ENCODE data around the gene ZNF865.

Gene ZNF865

DNA sequence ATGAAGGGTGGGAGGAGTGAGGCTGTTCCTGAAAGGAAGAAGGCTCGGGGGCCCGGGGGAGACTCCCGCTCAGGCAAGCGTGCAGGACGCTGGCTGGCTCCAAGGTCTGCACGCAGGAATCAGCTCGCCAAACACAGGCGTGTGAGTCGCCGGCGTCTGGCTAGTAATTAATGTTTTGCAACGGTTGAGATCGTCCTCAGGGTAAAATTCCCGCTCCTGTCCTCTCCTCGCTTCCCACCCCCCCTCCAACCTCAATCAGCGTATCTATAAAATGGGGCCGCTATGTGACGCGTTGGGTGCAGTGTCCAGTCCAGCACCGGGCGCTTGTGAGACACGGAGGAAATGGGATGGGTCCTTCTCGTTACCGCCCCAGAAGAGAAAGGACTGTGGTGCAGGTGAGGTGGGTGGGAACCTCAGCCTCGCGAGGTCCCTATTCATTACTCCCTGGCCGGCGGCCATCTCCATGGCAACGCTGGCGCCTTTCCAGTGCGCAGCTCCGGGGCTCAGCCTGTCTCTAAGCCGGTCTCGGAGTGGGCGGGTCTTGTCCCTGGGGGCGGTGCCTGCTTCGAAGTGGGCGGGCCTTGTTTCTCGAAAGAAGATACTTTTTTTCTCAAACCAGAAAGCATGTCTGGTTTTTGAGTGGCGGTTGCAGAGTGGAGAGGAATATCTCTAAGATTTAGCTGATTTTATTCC, 18.3 kb upstream of the ZNF865 start:
- POLR2A ChIA-PET = no interaction called here
- Histone ChIP-seq H3K27ac (ENCODE audit: insufficient read depth in 1 of 2, low read depth in 1 of 2, low read length in 2 of 2, poor library complexity in 1 of 2, severe bottlenecking in 2 of 2) (no peak overlapping the region), H3K9me3 (ENCODE audit: control extremely low read depth in 1 of 5, control insufficient read depth in 4 of 5, insufficient read depth in 2 of 5, low read depth in 1 of 5, low read length in 4 of 5) (no peaks in the 10 kb centered on the region), H3K4me1 (ENCODE audit: control extremely low read depth in 1 of 4, control insufficient read depth in 4 of 4, insufficient read depth in 4 of 4, low read length in 3 of 4) (peaks cover 0 to 26% (median 20%) of the 10 kb centered on the region in 4 experiments), H3K27me3 (replicated peaks in 2 of 5; ENCODE audit: control insufficient read depth in 4 of 5, insufficient read depth in 5 of 5, low read length in 4 of 5) (no peaks in the 10 kb centered on the region), H3K4me3 (ENCODE audit: control insufficient read depth in 1 of 7, extremely low read depth in 1 of 7, insufficient read depth in 4 of 7, low read depth in 2 of 7, low read length in 6 of 7) (peak overlapping the region in 5 of 7 experiments; percentile 50 to 78 (median 63)), H3K36me3 (ENCODE audit: control insufficient read depth in 4 of 4, insufficient read depth in 4 of 4, low read length in 3 of 4) (peaks cover 0 to 11% (median 2%) of the 10 kb centered on the region in 4 experiments)
- CTCF ChIA-PET = interaction anchor here (0.7 to 2.4 kb wide), 6 partner anchors 17 to 83 kb away, joined by 3 to 6 read pairs (median 3); no protein-coding TSS in a partner anchor
- DNase-seq = peak; percentile 93 to 96 (median 95)
- under 1% methylated on average over 25 of the region's 40 CpGs for WGBS (ENCODE audit: insufficient coverage)

DNA sequence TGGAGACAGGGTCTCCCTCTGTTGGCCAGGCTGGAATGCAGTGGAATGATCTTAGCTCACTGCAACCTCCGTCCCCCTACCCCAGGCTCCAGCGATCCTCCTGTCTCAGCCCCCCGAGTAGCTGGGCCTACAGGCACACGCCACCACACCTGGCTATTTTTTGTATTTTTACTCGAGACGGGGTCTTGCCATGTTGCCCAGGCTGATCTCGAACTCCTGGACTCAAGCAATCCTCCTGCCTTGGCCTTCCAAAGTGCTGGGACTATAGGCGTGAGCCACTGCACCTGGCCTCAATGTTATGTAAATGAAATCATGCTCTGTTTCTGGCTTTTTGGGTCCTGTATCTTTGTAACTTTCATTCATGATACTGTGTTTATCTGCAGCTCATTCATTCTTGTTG, 16.7 kb upstream of the ZNF865 start:
- H3K36me3 ChIP-seq (ENCODE audit: control insufficient read depth in 4 of 4, insufficient read depth in 4 of 4, low read length in 3 of 4) = peaks cover 0 to 18% (median 9%) of the 10 kb centered on the region in 4 experiments
- no peaks in the 10 kb centered on the region for H3K27me3 ChIP-seq (replicated peaks in 2 of 5; ENCODE audit: control insufficient read depth in 4 of 5, insufficient read depth in 5 of 5, low read length in 4 of 5)
- H3K4me1 ChIP-seq (ENCODE audit: control extremely low read depth in 1 of 4, control insufficient read depth in 4 of 4, insufficient read depth in 4 of 4, low read length in 3 of 4) = peaks cover 0 to 26% (median 20%) of the 10 kb centered on the region in 4 experiments
- no peak for DNase-seq
- ChIA-PET POLR2A (no interaction called here), CTCF (interaction anchor here (1.6 to 2.4 kb wide), 2 partner anchors 15 to 85 kb away, joined by 3 to 6 read pairs; no protein-coding TSS in a partner anchor)
- WGBS (ENCODE audit: insufficient coverage) = 99% methylated on average over 8 of the region's 8 CpGs
- no peak overlapping the region for H3K27ac ChIP-seq (ENCODE audit: insufficient read depth in 1 of 2, low read depth in 1 of 2, low read length in 2 of 2, poor library complexity in 1 of 2, severe bottlenecking in 2 of 2)
- H3K4me3 ChIP-seq (ENCODE audit: control insufficient read depth in 1 of 7, extremely low read depth in 1 of 7, insufficient read depth in 4 of 7, low read depth in 2 of 7, low read length in 6 of 7) = no peak overlapping the region
- no peaks in the 10 kb centered on the region for H3K9me3 ChIP-seq (ENCODE audit: control extremely low read depth in 1 of 5, control insufficient read depth in 4 of 5, insufficient read depth in 2 of 5, low read depth in 1 of 5, low read length in 4 of 5)

DNA sequence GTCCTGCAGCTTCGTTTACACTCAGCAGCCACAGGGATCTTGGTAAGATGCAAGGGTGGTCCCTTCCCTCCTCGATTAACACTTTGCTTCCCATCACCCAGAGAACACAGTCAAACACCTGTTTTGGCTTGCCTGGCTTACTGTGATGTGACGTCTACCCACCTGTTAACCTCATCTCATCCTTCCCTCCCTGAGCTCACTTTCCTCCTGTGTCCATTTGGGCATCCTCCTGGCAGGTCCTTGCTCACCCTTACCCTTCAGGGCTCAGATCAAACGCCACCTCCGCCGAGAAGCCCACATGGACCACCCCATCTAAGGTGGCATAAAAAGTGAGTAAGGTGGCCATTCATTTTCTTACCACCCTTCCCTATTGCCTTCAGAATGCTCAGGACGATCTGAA, 15.3 kb upstream of the ZNF865 start:
- WGBS (ENCODE audit: insufficient coverage) = 88% methylated on average over 7 of the region's 7 CpGs
- POLR2A ChIA-PET = no interaction called here
- no peak overlapping the region for H3K4me3 ChIP-seq (ENCODE audit: control insufficient read depth in 1 of 7, extremely low read depth in 1 of 7, insufficient read depth in 4 of 7, low read depth in 2 of 7, low read length in 6 of 7)
- H3K9me3 ChIP-seq (ENCODE audit: control extremely low read depth in 1 of 5, control insufficient read depth in 4 of 5, insufficient read depth in 2 of 5, low read depth in 1 of 5, low read length in 4 of 5) = peaks cover 0 to 2% (median 0%) of the 10 kb centered on the region in 5 experiments
- peaks cover 0 to 26% (median 20%) of the 10 kb centered on the region in 4 experiments for H3K4me1 ChIP-seq (ENCODE audit: control extremely low read depth in 1 of 4, control insufficient read depth in 4 of 4, insufficient read depth in 4 of 4, low read length in 3 of 4)
- no peak for DNase-seq
- H3K27me3 ChIP-seq (replicated peaks in 2 of 5; ENCODE audit: control insufficient read depth in 4 of 5, insufficient read depth in 5 of 5, low read length in 4 of 5) = no peaks in the 10 kb centered on the region
- no peak overlapping the region for H3K27ac ChIP-seq (ENCODE audit: insufficient read depth in 1 of 2, low read depth in 1 of 2, low read length in 2 of 2, poor library complexity in 1 of 2, severe bottlenecking in 2 of 2)
- CTCF ChIA-PET = no interaction called here
- H3K36me3 ChIP-seq (ENCODE audit: control insufficient read depth in 4 of 4, insufficient read depth in 4 of 4, low read length in 3 of 4) = peaks cover 0 to 28% (median 14%) of the 10 kb centered on the region in 4 experiments

DNA sequence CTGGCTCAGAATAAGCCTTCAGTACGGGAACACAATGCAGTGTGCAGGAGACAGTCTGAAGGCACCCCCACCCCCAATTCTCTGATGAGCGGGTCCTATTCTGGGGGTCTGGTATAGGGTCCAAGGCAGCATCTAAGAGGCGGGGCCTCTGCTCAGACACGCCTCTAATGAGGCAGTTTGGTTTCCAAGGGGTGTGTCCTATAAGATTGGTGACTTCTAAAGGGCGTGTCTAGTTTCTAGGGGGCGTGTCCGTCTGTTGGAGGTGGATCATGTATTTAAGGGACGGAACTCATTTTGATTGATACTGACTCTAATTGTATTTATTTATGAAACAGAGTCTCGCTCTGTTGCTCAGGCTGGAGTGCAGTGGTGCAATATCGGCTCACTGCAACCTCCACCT, 14.8 kb upstream of the ZNF865 start:
- 90% methylated on average over 7 of the region's 10 CpGs for WGBS (ENCODE audit: insufficient coverage)
- peak in 2 of 3 donors; percentile 52 to 58 for DNase-seq
- no peak overlapping the region for H3K27ac ChIP-seq (ENCODE audit: insufficient read depth in 1 of 2, low read depth in 1 of 2, low read length in 2 of 2, poor library complexity in 1 of 2, severe bottlenecking in 2 of 2)
- H3K27me3 ChIP-seq (replicated peaks in 2 of 5; ENCODE audit: control insufficient read depth in 4 of 5, insufficient read depth in 5 of 5, low read length in 4 of 5) = no peaks in the 10 kb centered on the region
- H3K4me3 ChIP-seq (ENCODE audit: control insufficient read depth in 1 of 7, extremely low read depth in 1 of 7, insufficient read depth in 4 of 7, low read depth in 2 of 7, low read length in 6 of 7) = no peak overlapping the region
- POLR2A ChIA-PET = no interaction called here
- CTCF ChIA-PET = no interaction called here
- peaks cover 0 to 23% (median 18%) of the 10 kb centered on the region in 4 experiments for H3K4me1 ChIP-seq (ENCODE audit: control extremely low read depth in 1 of 4, control insufficient read depth in 4 of 4, insufficient read depth in 4 of 4, low read length in 3 of 4)
- H3K9me3 ChIP-seq (ENCODE audit: control extremely low read depth in 1 of 5, control insufficient read depth in 4 of 5, insufficient read depth in 2 of 5, low read depth in 1 of 5, low read length in 4 of 5) = peaks cover 0 to 2% (median 0%) of the 10 kb centered on the region in 5 experiments
- peaks cover 5 to 33% (median 19%) of the 10 kb centered on the region in 4 experiments for H3K36me3 ChIP-seq (ENCODE audit: control insufficient read depth in 4 of 4, insufficient read depth in 4 of 4, low read length in 3 of 4)

DNA sequence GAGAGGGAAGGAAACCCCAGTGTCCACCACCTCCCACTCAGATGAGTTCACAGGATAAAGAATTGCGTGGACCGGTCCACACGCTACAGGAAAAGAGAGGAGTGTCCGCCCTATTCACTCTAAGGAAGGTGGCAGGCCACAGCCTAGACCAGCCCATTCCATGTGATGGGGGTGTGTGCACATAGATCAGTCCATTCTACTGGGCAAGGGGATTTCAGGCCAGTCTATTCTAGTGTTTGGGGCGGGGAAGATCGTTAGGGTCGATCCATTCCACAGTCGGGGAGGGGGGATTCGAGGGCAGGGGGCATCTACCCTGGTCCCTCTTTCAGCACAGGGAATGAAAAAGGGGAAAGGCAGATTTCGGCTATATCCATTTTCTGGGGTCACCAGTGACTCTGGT, 13.9 kb upstream of the ZNF865 start:
- WGBS (ENCODE audit: insufficient coverage) = 98% methylated on average over 6 of the region's 10 CpGs
- POLR2A ChIA-PET = no interaction called here

DNA sequence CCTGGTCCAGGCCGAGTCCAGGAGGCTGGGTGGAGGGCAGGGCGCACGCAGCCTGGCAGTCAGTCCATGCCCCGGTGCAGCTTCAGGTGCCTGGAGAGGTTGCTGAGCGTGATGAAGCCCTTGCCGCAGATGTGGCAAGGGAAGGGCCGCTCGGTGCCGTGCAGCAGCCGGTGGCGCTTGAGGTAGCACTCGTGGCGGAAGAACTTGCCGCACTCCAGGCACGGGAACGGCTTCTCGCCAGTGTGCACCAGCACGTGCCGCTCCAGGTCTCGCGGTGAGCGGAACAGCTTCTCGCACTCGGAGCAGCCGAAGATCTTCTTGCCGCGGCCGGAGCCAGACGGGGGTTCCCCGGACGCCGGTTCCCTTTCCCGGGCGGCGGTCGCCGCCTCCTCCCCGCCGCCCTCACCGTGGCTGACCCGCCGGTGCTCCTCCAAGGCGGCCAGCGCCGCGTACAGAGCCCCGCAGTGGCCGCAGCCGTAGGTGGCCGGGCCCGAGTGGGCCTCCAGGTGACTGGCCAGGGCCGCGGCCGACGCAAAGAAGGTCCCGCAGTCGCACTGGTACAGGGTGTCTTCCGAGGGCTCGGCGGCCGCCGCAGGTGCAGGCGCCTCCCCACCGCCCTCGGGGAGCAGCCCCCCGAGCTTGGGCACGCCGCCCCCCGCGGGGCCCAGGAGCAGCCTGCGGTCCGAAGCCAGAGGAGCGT, 12.9 kb upstream of the ZNF865 start:
- ChIA-PET CTCF (interaction anchor here (1.0 kb wide), 1 partner anchor 9 kb away, joined by 3 read pairs; no protein-coding TSS in a partner anchor), POLR2A (no interaction called here)
- Histone ChIP-seq H3K4me3 (ENCODE audit: control insufficient read depth in 1 of 7, extremely low read depth in 1 of 7, insufficient read depth in 4 of 7, low read depth in 2 of 7, low read length in 6 of 7) (no peak overlapping the region), H3K4me1 (ENCODE audit: control extremely low read depth in 1 of 4, control insufficient read depth in 4 of 4, insufficient read depth in 4 of 4, low read length in 3 of 4) (peaks cover 0 to 7% (median 5%) of the 10 kb centered on the region in 4 experiments), H3K36me3 (ENCODE audit: control insufficient read depth in 4 of 4, insufficient read depth in 4 of 4, low read length in 3 of 4) (peaks cover 11 to 51% (median 32%) of the 10 kb centered on the region in 4 experiments), H3K9me3 (ENCODE audit: control extremely low read depth in 1 of 5, control insufficient read depth in 4 of 5, insufficient read depth in 2 of 5, low read depth in 1 of 5, low read length in 4 of 5) (peaks cover 0 to 2% (median 0%) of the 10 kb centered on the region in 5 experiments), H3K27ac (ENCODE audit: insufficient read depth in 1 of 2, low read depth in 1 of 2, low read length in 2 of 2, poor library complexity in 1 of 2, severe bottlenecking in 2 of 2) (no peak overlapping the region), H3K27me3 (replicated peaks in 2 of 5; ENCODE audit: control insufficient read depth in 4 of 5, insufficient read depth in 5 of 5, low read length in 4 of 5) (no peaks in the 10 kb centered on the region)
- no peak for DNase-seq
- 95% methylated on average over 65 of the region's 73 CpGs for WGBS (ENCODE audit: insufficient coverage)

More for the DNA sequence above, 13.9 kb upstream of the ZNF865 start:
- Histone ChIP-seq H3K4me3 (ENCODE audit: control insufficient read depth in 1 of 7, extremely low read depth in 1 of 7, insufficient read depth in 4 of 7, low read depth in 2 of 7, low read length in 6 of 7) (no peak overlapping the region), H3K27ac (ENCODE audit: insufficient read depth in 1 of 2, low read depth in 1 of 2, low read length in 2 of 2, poor library complexity in 1 of 2, severe bottlenecking in 2 of 2) (no peak overlapping the region), H3K9me3 (ENCODE audit: control extremely low read depth in 1 of 5, control insufficient read depth in 4 of 5, insufficient read depth in 2 of 5, low read depth in 1 of 5, low read length in 4 of 5) (peaks cover 0 to 2% (median 0%) of the 10 kb centered on the region in 5 experiments), H3K4me1 (ENCODE audit: control extremely low read depth in 1 of 4, control insufficient read depth in 4 of 4, insufficient read depth in 4 of 4, low read length in 3 of 4) (peaks cover 0 to 16% (median 12%) of the 10 kb centered on the region in 4 experiments), H3K36me3 (ENCODE audit: control insufficient read depth in 4 of 4, insufficient read depth in 4 of 4, low read length in 3 of 4) (peaks cover 11 to 42% (median 28%) of the 10 kb centered on the region in 4 experiments), H3K27me3 (replicated peaks in 2 of 5; ENCODE audit: control insufficient read depth in 4 of 5, insufficient read depth in 5 of 5, low read length in 4 of 5) (no peaks in the 10 kb centered on the region)
- DNase-seq = no peak
- CTCF ChIA-PET = no interaction called here
